ENCODE measurements around the gene CCNB1IP1.
"Not testable (repeated sequence)": the region's sequence is repeated elsewhere in the genome, so short reads cannot be mapped to it uniquely, and the experiment has no call there.

The CCNB1IP1 gene, protein sequence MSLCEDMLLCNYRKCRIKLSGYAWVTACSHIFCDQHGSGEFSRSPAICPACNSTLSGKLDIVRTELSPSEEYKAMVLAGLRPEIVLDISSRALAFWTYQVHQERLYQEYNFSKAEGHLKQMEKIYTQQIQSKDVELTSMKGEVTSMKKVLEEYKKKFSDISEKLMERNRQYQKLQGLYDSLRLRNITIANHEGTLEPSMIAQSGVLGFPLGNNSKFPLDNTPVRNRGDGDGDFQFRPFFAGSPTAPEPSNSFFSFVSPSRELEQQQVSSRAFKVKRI

DNA sequence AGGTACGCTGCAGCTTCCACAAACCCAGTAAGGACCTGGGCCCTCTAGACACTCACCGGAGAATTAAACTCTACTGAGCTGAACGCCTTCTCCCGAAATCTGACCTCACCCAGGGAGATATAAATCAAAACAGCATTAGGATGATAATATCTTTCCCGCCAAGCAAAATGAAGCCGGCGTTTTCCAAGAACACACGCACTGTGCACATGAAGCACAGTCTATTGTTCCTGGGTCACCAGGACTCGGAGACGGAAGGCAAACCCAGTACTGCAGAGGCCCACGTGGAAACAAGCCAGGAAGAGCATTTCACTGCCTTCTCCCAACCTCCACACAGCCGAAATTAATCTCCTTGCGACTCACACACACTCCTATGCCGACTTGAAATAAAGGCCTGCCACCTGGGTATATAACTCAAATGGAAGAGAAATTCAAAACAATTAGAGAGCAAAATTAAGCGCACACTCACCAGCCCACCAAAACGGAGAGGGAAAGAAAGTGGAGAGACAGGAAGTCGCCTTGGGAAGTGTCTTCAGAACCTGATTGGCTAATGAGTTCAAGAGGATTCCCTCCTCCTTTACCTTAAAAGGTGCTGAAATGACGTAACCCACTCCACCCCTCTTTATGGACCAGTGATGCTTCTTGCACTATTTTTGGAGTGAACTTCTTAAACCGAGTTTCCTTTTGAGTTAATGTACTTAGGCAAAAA is at the start of gene CCNB1IP1:
TSS of gene CCNB1IP1 (minus strand) at position 492 of the 706 bp plus-strand sequence. CDS start 16,756 bp downstream, outside the sequence.
- DNase-seq: peak in 13 of 14 donors; percentile 2 to 91 (median 62)

DNA sequence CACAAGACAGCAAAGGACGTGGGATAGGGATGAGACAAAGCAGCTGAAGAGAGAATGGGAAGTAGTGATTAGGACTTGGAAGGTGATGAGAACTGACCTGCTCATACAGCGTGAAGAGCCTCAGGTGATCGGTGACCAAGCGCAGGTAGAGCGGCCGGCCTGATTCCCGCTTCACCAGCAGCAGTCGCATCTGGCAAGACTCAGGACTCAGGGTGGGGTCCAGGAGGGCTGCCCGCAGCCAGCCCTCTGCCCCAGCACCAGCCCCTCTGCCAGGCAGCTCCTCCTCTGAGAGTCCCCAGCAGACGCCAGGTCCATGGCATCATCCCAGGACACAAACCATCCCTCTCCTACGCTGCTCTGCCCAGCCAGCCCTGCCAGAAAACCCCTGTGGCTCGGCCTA is 49.4 kb upstream of the CCNB1IP1 start:
- no peak for DNase-seq

DNA sequence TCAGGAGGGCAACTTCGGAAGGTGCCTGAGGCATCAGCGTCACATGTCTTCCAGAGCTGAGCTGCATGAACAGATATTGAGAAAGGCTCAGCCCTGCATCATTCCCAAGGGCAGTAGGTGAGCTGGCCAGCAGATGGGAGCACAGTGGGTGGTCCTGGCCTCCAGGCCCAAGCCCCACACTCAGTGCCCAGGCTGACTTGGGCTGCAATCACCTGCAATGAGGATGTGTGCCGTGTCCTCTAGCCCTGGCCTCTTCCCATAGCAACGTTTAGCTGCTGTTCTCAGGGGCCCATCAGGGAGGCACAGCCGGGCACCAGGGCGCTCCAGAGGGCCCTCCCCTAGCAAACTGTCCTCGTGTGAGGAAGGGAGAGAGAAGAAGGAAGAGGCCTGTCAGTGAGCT is 48.3 kb upstream of the CCNB1IP1 start:
- no peak for DNase-seq

DNA sequence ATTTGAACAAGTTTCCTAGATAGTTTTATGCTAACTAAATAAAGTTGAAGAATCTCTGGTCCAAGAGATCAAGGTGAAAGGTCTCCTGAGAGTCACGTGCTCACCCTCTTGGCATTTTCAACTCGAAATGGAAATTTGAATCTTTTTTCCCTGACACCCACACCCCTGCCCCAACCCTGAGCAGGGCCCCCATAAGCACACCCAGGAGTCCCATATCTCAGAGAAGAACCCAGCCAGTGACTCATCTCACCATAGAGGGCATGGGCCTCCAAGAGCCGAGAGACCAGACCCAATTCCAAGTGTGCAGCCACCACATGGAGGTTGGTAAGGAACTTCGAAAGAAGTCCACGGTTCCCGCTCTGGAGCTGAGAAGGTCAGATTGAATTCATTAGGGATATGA is 47.6 kb upstream of the CCNB1IP1 start:
- no peak for DNase-seq

DNA sequence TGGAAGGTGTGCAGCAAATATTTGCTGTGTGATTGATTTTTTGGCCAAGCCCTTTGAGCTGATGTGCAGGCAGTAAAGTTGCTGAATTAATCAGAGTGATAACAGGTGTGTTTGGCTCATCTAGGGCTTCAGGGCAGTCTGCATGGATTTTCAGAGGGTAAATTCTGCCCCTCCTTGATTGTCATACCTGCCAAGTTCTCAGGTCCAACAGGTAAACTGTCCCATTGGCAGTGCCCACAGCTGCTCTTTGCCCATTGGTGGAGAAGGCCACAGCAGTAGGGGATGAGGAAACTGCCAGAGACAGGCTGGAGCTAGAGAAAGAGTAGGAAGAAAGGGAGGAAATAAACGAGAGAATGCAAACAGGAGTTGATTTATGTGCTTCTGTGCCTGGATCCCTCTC is 46.7 kb upstream of the CCNB1IP1 start:
- DNase-seq: no peak

DNA sequence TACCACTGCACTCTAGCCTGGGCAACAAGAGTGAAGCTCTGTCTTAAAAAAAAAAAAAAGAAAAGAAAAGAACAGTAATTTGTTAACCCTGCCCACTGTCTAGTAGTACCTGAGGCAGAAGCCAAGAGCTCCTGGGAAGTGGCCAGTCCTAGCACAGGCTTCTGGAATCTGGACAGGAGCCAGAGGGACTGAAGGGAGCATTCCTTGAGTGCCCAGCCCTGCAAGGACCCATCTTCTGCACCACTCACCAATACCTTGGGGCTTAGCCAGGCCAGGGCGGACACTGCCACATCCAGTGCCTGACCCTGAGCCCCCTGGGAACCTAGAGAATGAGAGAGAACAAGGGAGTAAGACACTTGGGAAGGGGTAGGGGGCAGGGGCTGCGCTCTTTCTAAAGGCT is 44.1 kb upstream of the CCNB1IP1 start:
- DNase-seq: no peak

DNA sequence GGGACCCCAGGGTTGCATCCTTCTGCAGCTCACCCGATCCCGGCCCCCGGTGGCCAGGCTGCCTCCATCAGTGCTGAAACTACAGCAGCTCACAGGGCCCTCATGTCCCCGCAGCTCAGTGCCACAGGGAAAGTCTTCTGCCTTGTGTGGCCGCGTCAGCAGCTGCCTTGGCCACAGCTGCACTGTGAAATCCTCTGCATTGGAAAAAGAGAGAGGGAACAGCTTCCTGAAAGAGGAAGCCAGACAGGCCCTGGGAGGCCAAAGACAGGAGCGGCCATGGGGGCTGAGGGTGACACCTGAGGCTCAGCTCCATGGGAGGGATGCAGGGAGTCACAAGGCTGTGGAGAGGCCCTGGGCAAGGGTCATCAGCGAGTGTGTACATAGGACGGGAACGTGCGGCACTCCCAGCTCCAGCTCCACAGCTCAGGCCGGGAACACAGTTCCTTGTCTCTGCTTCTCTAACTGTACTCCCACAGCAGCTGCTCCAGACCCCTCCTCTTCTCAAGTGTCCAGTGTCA is 43.1 kb upstream of the CCNB1IP1 start:
- no peak for DNase-seq

DNA sequence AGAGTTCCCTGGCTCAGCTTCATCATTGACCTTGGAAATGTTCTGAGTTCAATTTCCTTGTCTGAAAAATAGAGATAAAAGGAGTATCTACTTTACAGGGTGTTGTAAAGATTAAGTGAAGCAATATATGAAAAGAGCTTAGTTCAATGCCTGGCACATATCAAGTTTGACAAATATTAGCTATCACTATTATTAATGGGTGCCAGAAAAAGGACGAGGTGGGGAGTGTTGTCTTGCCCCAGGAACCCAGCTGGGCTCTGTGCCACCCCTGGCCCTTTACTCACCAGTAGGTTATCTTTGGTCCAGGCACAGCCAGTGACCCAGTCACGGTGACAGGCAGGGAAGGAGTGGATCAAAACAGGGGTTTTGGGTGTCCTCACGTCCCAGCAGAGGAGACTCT is 42.4 kb upstream of the CCNB1IP1 start:
- no peak for DNase-seq

DNA sequence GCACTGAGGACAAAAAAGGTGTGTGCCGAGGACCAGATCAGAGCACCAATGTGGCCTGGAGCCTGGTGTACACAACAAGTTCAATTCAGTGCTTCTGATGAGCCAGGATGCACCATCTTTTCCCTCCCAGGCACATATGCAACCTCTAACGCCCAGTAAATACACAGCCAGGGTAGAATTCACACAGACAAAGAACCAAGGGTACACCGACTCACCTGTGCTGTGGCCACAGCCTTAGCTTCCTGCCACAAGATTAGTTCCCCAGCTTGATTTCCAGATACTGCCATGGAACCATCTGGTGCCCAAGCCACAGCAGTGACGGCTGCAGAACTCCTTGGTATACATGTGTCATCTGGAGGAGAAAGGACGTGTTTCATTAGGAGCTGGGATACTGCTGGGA is 39.7 kb upstream of the CCNB1IP1 start:
- no peak for DNase-seq

DNA sequence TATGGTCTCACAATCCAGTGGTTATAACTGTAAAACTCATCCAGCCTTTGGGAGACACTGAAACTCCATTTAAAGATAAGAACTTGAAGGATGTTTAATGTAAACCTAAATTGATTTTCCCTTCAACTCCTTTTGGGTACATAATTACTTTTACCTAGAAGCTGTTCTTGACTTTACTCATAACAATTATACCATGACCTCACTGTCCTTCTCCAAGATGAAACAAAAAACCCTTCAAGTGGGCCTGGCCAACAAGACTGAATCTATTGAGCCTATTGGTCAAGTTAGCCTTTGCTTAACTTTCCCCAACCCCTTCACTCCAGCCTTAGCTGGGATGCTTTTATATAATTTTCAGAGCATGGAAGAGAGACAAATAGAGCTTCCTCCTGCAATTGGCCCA is 32.8 kb upstream of the CCNB1IP1 start:
- DNase-seq: no peak

DNA sequence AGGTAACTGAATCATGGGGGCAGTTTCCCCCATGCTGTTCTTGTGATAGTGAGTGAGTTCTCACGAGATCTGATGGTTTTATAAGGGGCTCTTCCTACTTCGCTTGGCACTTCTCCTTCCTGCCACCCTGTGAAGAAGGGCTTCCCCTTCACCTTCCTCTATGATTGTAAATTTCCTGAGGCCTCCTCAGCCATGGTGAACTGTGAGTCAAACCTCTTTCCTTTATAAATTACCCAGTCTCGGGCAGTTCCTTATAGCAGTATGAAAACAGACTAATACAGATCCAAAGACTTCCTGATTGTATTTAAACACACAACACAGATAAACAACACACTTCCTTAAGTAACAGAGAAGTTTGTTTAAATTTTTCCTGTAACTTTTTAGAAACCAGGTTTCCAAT is 25.4 kb upstream of the CCNB1IP1 start:
- not testable (repeated sequence) for DNase-seq

DNA sequence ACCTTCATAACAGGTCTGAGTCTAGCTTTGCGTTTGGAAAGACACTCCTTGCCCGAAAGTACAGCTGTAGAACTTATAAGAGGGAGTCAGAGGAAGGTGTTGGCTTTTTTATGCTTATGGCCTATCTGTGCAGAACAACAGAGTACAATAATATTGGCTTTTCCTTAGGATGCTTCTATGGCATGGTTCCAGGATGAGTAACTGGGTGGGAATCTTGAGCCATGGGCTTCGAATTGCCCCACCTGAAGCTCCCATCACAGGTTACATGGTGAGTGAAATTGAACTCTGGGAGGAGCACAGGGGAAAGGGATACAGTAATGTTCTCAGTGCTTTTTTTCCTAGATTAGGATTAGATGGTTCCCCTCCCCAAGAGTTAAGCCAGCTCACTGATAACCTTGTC is 23.3 kb upstream of the CCNB1IP1 start:
- DNase-seq: no peak

DNA sequence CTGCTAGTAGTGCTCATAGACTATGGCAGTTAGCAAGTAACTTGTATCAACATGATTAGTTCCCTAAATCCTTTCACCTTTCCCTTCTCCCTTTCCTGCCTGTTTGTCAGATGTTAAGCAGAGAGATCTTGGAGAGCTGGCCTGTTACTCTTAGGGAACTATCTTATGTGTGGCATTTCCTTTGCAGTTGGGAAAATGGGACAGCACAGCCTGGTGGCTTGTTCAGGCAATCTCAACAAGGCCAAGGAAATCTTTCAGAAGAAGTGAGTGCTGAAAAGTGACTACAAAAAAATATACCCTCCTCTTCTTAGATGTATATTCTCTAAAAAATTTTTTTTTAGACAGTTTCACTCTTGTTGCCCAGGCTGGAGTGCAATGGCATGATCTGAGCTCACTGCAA is 17.8 kb upstream of the CCNB1IP1 start:
- no peak for DNase-seq

DNA sequence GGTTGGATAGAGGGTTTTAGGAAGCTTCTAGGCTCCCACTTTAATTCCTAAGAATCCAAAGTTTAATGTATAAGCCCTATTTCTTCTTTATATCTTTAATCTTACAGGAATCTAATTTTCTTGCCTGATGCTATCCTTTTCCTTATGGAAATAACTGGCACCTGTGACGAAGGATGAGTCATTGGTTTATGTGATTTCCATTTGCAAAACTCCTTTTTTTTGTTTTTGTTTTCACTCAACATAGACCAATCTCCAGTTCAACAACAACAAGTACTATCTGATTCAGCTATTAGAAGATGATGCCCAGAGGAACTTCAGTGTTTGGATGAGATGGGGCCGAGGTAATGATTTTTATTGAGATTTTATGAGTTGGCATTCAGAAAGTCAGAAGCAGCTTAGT is 17.2 kb upstream of the CCNB1IP1 start:
- DNase-seq: no peak

DNA sequence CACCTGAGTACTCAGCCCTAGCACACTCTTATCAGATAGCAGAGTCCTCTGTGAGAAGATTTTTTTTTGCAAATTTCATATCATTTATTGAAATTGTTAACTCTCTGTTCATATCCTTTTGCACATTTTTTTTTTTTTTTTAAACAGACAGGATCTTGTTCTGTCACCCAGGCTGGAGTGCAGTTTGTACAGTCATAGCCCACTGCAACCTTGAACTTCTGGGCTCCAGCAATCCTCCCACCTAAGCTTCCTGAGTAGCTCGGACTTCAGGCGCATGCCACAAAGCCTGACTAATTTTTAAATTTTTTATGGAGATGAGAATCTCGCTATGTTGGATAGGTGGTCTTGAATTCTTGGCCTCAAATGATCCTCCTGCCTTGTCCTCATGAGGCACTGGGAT is 14.7 kb upstream of the CCNB1IP1 start:
- no peak for DNase-seq

DNA sequence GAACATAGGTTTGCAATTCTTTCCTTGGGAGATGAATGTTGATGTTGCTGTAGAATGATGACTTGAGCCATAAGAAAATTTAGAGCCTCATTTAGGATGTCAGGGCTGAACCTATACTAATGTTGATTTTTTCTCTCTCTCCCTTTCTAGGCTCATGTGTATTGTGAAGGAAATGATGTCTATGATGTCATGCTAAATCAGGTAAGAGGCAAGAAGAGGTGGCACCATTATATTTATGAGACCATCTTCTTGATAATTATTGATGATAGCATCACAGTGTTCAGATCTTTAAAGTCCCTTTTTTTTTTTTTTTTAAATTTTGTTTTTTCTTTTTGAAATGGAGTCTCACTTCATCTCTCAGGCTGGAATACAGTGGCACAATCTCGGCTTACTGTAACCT is 13.6 kb upstream of the CCNB1IP1 start:
- DNase-seq: no peak

DNA sequence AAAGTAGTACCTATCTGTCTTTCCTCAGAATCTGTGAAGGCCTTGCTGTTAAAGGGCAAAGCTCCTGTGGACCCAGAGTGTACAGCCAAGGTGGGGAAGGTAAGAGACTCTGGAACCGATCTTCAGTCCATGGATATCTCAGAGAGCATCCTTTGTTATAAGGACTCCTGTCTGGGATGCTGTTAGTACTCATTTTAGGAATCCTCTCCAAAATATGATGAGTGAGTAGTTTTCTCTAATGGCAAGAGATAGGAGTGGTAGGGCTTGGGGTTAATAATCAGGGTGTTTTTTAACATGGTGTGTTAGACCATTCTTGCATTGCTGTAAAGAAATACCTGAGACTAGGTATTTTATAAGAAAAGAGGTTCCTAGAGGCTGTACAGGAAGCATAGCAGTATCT is 12.3 kb upstream of the CCNB1IP1 start:
- DNase-seq: no peak

DNA sequence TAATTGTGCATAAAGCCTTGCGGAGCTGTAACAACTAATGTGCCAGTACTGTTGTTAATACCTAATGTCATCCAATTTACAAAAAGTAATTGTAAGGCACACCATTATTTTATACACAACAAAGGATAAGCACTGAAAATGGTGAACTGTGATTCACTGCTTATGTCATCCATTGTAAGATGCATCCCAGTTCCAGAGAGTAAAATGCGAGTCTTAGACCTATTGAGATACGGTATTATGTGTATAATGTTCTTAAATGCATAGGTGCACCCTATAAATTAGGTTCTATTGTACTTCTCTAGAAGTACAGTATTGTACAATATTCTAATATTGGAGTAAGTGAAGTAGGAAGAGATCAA is 10.8 kb upstream of the CCNB1IP1 start:
- DNase-seq: no peak

DNA sequence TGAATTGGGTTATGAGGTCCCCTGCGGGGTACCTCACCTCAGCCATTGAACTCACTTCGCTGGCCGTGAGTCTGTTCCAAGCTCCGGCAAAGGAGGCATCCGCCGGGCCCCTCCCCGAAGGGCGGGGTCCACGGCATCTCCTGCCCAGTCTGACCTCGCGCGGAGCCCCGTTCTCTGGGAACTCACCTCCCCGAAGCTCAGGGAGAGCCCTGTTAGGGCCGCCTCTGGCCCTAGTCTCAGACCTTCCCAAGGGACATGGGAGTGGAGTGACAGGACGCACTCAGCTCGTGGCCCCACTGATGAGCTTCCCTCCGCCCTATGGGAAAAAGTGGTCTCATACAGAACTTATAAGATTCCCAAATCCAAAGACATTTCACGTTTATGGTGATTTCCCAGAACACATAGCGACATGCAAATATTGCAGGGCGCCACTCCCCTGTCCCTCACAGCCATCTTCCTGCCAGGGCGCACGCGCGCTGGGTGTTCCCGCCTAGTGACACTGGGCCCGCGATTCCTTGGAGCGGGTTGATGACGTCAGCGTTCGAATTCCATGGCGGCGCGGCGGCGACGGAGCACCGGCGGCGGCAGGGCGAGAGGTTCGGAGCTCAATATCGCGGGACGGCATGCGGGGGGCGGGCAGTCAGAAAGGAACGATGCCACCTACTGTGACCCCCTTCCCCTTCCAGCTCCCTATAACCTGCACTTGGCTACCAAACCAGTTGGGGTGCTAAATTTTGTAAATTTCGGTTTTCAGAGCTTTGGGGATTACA is 10.2 kb upstream of the CCNB1IP1 start, which contains the start of gene PARP2:
TSS of gene PARP2 (plus strand) at position 544 of the 770 bp plus-strand sequence. CDS start at position 551, 7 bp downstream.
- peak; percentile 73 to 100 (median 99) for DNase-seq

DNA sequence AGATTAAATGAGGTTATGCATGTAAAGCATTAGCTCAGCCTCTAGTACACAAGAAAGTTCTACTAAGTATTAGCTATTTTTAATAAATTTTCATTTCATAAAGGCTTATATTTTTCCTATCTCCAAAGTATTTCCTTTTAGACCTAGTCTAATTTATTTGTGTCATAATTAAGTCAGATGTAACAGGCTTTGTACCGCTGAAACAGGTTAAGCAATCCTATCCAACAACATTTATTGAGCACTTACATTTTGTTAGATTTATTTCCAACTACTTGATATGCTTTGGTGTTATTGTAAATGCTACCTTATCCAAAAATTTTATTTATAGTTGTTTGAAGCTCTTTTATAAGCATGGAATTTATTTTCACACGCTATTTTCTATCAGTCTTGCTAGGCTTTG is 8.6 kb upstream of the CCNB1IP1 start:
- DNase-seq: no peak

DNA sequence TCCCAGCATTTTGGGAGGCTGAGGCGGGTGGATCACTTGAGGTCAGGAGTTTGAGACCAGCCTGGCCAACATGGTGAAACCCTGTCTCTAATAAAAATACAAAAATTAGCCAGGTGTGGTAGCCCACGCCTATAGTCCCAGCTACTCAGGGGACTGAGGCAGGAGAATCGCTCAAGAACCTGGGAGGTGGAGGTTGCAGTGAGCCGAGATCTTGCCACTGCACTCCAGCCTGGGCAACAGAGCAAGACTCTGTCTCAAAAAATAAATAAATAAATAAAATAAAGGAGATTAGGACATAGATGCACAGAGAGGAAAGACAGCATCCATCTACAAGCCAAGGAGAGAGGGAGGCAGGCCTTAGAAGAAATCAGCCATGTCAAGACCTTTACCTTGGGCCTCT is 8.0 kb upstream of the CCNB1IP1 start:
- not testable (repeated sequence) for DNase-seq

DNA sequence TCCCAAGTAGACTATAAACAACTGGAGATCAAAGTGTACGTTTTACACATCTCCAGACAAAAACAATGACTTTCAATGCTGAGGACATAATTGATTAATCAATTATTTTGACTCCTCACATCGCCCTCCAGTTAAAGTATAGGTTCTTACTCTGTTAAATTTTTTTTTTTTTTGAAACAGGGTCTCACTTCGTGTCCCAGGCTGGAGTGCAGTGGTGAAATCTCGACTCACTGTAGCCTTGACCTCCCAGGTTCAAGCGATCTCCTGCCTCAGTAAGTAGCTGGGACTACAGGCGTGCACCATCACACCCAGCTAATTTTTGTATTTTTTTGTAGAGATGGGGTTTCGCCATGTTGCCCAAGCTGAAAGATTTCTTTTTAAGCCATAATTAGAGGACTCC is 938 bp upstream of the CCNB1IP1 start:
- DNase-seq: no peak

DNA sequence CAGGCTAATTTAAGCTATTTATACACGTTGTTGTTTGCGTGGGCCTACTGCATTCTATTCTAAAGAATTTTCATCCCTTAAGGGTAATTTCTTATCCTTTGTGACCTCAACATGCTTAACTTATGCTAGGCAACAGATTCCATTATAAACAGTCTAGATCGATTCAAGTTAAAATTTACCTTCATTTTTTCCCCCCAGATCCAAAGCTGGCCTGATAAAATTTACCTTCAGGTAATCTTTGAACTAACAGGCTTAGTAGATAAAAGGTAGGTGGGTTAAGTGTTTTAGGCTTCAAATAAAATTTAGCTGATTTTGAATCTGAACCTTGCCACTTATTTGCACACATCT is 389 bp upstream of the CCNB1IP1 start:
- no peak for DNase-seq

DNA sequence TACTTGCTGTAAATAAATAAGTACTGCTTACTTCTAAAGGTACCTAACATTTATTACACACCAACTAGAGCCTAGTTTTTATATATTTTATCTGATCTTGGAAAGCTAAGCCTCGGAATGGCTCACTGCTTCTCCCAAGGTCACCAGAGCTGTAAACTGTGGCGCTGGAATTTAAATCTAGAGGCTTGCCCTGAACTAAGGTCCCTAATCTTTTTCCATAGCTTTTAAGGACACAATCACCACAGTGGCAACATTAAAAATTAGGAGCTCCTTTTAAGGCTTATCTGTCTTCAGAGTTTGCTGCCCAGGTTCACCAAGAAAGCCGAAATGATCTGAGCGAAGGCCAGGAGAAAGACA is 670 bp downstream of the CCNB1IP1 start:
- peak in 1 of 14 donors; percentile 45 for DNase-seq

Measured in C1 segment of cervical spinal cord (tissue), 14 donors.